GM21529 (cell line): Measurements from ENCODE around the gene USP3.
"Not testable (repeated sequence)": the region's sequence is repeated elsewhere in the genome, so short reads cannot be mapped to it uniquely, and the experiment has no call there.

Source experiments
- ATAC-seq: cut with Tn5 transposase; IDR thresholded peaks from one replicate; pipeline ENCODE4 v1.9.1; 2021; ENCODE audit not compliant: unreplicated experiment

The USP3 gene

GRCh38 chr15:63476229-63476632, 28.2 kb upstream of the USP3 start:
- ATAC-seq: no peak

DNA sequence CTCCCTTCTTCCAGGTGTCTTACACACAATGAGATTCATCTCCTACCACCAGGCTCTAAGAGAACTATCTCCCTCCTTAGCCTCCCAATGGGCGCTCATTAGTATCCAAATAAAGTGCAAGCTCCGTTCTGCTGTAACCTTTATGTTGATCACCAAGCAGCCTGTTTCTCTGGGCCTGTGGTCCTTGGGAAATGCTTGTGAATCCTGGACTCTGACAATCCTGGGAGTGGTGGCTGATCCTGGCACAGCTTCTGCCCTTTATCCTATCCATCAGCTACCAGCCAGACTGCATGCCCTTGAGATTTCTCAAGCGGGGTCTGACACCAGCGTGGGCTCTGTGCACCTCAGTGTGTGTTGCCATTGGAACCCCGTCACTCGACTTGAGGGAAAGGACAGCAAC, 26.1 kb upstream of the USP3 start:
- ATAC-seq: no peak

- ATAC-seq: no peak
Measured at GRCh38 chr15:63480441-63480821, 24.0 kb upstream of the USP3 start.

DNA sequence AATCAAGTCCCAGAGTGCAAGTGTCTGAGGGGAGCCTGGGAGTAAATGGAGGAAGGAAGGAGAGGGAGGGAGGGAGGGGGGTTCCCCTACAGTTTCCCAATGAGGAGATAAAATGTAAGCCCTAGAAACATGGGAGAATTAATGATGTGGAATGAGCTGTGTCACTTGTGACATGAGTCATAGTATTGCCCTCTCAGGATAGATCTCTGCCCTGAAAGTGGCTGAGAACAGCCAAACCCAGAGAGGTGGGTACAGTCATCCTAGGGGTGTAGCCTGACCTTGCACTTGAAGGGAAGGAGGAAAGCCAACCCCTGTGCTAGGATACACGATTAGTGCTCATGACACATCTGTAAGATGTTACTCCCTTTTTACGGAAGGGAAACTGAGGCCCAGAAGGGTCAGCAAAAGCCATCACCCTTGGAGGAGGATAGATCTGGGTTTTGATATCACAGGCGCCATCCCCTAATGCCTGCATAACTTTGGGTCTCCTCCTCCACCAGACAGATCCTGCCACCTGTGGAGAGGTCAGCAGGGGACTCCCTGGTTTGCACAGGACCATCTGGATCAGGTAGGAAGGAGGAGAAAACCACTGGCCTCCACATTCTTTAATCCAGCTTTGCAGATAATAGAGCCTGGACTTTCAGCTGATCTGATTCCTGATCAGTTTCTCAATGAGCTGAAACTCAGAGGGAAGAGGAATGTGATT, 23.1 kb upstream of the USP3 start:
- ATAC-seq: no peak

GRCh38 chr15:63482874-63483323, 21.5 kb upstream of the USP3 start:
- ATAC-seq: no peak

- no peak for ATAC-seq
Measured at GRCh38 chr15:63483521-63484371, 20.6 kb upstream of the USP3 start.

DNA sequence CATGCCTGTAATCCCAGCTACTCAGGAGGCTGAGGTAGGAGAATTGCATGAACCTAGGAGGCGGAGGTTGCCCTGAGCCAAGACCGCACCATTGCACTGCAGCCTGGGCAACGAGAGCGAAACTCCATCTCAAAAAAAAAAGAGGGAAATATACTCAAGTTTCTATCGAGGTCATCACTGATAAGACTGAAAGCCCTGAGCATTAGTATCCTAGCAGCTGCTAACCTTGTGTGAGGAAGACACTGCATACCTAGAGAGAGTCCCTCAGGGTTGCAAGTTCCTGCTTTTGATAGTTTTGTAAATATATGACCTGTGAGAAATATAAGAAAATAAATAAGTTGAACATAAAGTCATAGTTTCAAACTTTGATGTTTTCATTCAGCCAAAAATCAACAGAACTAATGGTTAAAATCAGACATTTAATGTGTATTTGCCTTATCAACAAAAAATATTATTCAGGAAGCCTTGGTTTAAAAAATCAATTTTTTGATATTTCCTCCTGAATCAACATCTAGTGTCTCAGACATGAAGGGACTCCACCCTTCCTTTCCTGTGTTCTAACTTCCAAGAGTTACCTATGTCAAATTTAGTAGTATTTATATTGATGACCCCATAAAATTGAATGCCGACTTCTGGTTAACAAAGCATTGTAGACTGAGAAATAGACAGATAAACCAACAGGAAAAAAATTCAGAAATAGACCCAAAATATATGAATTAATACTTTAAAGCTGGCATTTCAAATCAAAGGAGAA, 19.8 kb upstream of the USP3 start:
- peak; percentile 24 for ATAC-seq

DNA sequence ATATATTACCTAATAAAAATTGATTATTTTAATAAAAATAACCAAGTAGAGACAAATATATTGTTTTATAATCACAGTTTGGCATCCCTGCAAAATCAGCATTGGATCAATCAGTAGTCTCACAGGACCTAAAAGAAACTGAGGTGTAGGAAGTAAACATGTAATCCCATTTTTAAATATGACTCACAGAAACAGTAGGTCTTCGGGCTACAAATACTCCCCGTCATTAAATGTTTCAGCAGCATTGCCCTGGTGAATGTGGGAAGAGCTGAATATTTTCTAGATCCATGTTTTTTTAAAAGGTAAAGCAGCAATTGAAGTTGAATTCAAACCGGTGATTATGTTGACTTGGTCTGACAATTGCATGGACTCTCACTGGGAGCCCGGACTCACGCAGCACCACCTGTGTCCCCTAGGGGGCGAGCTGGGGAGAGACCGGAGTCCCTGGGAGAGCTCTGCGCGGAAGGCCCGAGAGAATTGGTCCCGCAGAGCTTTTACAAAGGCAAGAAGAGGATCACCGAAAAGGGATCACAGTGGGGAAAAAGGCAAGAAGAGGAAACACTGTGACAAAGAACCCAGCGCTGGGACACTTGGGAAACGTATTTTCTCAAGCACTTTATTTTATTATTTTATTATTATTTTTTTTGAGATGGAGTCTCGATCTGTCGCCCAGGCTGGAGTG, 17.2 kb upstream of the USP3 start:
- ATAC-seq: peak; percentile 42

GRCh38 chr15:63487758-63488397, 16.5 kb upstream of the USP3 start:
- not testable (repeated sequence) for ATAC-seq

DNA sequence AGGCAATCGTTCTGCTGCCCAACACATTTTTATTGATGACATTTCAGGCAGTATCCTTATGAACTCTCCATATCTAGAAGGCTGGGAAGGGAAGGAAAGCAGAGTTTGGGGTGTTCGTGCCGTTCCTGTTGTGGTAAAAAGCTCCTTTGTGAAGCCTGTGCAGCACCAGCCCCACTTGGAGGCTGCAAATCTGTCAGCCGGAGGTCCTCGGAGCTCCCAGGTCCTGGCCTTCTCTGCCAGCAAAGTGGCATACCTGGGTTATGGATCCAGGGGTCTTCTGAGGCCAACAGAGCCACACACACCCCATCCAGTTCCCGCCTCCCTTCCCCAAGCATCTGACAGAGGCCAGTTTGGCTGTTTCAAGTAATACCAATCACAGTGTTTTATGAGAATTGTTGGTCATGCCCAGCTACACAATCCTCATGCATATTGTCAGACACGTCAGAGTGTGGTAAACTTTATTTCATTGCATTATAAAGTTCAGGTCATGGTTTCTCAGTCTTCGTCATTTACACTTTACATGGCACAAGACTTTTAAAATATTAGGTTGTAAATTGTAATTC, 15.9 kb upstream of the USP3 start:
- no peak for ATAC-seq

GRCh38 chr15:63489352-63489751, 15.0 kb upstream of the USP3 start:
- ATAC-seq: no peak

GRCh38 chr15:63490345-63491034, 13.9 kb upstream of the USP3 start:
- ATAC-seq: no peak

GRCh38 chr15:63491116-63491827, 13.1 kb upstream of the USP3 start:
- ATAC-seq: no peak

DNA sequence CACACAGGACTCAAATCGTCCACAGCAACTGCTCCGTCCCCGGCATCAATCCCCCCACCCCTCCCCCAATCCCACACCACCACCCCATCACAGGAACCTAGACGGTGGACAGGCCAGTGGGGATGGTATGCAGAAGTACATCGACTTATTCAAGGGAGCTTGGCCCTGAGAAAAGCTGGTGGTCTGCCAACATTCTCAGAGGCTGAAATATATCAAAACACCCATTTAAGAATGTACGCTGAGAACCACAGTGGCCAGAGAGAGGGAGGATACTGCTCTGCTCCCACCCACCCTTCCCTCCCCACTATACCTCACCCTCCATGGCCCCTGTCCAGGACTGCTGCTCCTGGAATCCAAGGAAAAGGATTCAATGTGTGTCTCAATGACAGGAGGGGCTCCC, 12.4 kb upstream of the USP3 start:
- no peak for ATAC-seq

DNA sequence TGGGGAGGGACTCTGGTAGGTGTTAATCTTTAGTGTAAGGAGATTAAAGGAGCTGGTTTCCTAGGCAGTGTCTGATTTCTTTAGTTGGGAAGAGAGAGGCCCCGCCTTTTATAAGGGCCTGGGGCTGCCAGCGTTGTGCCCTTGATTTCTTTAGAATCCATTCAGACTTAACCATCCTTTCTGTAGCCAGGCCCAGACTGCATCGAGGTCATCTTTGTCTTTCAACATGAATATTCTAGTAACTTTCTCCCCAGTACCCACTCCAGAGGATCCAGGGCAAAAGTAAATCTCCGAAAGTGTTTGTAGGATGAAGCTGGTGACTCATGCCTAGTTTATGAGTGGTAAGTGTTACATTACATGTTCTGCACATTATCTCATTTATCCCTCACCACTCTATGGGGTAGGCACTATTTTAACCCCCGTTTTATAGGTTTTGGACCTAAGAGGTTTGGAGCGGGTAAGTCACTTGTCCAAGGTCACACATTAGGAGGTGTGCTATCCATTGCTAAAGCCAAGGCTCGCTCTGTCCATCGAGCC, 11.8 kb upstream of the USP3 start:
- ATAC-seq: no peak

DNA sequence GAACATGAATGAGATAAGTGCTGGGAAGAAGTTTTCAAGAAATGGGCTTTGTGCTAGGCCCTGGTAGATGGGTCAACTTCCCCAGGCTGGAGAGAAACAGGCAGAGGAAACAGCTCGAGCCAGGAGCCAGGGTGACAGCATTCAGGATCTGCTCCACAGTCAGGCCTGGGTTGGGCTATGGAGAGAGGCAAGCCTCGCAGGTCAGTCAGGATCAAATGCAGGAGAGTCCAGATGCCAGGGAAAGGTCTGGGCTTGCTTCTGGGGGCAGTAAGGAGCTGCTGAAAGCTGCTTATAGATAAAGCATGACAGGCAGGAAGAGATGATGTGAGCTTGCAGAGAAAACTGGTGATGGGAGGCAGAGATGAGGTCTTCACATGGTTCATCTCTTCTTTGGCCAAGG, 11.0 kb upstream of the USP3 start:
- no peak for ATAC-seq

GRCh38 chr15:63494408-63494807, 10.0 kb upstream of the USP3 start:
- ATAC-seq: no peak

- ATAC-seq: no peak
Measured at GRCh38 chr15:63495343-63495742, 9.1 kb upstream of the USP3 start.
